Endodermal cell (in vitro differentiated cells): Measurements from ENCODE around the gene DNAJC22. TPM values are rescaled to one million over a fixed set of nuclear protein-coding genes. Genes with fewer than 3 reads are reported as not detected.

Experiments
- DNase-seq: peaks from one replicate; pipeline ENCODE4 v3.0.0-alpha.2; 2017
- H3K27ac ChIP-seq: 2 replicates; pipeline ENCODE4 v1.5.1; 2013; ENCODE audit warnings: mild to moderate bottlenecking, low read depth, low read length, moderate library complexity
- H3K27me3 ChIP-seq: 2 replicates; pipeline ENCODE4 v1.6.1; 2013; ENCODE audit warnings: mild to moderate bottlenecking, low read length, moderate library complexity; ENCODE audit not compliant: insufficient read depth, control insufficient read depth, poor library complexity, severe bottlenecking
- H3K36me3 ChIP-seq: 2 replicates; pipeline ENCODE4 v1.7.0; 2013; ENCODE audit warnings: mild to moderate bottlenecking, low read length, moderate library complexity; ENCODE audit not compliant: control insufficient read depth, insufficient read depth
- H3K4me1 ChIP-seq: one replicate; pipeline ENCODE4 v1.7.0; 2013; ENCODE audit warnings: low read length; ENCODE audit not compliant: control insufficient read depth, insufficient read depth
- H3K4me3 ChIP-seq: 2 replicates; pipeline ENCODE4 v1.5.1; 2013; ENCODE audit warnings: mild to moderate bottlenecking, low read length, moderate library complexity
- H3K9ac ChIP-seq: 2 replicates; pipeline ENCODE4 v1.6.1; 2013; ENCODE audit warnings: mild to moderate bottlenecking, low read length, moderate library complexity; ENCODE audit not compliant: poor library complexity, severe bottlenecking; ENCODE audit errors: extremely low read depth
- H3K9me3 ChIP-seq: 2 replicates; pipeline ENCODE4 v1.6.1; 2013; ENCODE audit warnings: mild to moderate bottlenecking, low read length, moderate library complexity; ENCODE audit not compliant: control insufficient read depth
- H3K27ac Mint-ChIP-seq: 2 replicates; pipeline ENCODE4 v1.8.0; 2020; ENCODE audit warnings: mixed read lengths
- H3K27me3 Mint-ChIP-seq: 2 replicates; pipeline ENCODE4 v1.8.0; 2021; ENCODE audit warnings: mild to moderate bottlenecking, mixed read lengths; ENCODE audit not compliant: insufficient read depth
- H3K36me3 Mint-ChIP-seq: 2 replicates; pipeline ENCODE4 v1.8.0; 2020; ENCODE audit warnings: low read depth, mixed read lengths
- H3K4me1 Mint-ChIP-seq: 2 replicates; pipeline ENCODE4 v1.8.0; 2020; ENCODE audit warnings: mixed read lengths
- H3K4me3 Mint-ChIP-seq: 2 replicates; pipeline ENCODE4 v1.8.0; 2020; ENCODE audit warnings: mild to moderate bottlenecking, moderate library complexity, mixed read lengths
- H3K9me3 Mint-ChIP-seq: 2 replicates; pipeline ENCODE4 v1.8.0; 2020; ENCODE audit warnings: mild to moderate bottlenecking, mixed read lengths
- CTCF ChIP-seq: fragments of 200-600 bp; sonication (generic); conservative IDR thresholded peaks from 2 replicates; pipeline ENCODE4 v1.5.0; 2021; ENCODE audit warnings: antibody characterized with exemption, mild to moderate bottlenecking
- WGBS, 2 experiments: methylation state at CpG; one replicate each; pipeline versions ENCODE4 v1.1.5 to v1.1.7; 2013; ENCODE audit warnings: missing lambda C conversion rate in 2 of 2, mixed read lengths in 1 of 2; ENCODE audit not compliant: insufficient coverage in 1 of 2, insufficient read length in 1 of 2; 5-methylcytosine and 5-hydroxymethylcytosine counted together
- total RNA-seq, 2 donors: library from RNA; stranded (reverse); fragmentation: NEBNext Ultra II Directional in 1 of 2; extraction: Animal tissue kit (Norgen Biotek cat#: 25700) in 1 of 2; gene quantifications; 2 replicates in 1 of 2; 3 replicates in 1 of 2; pipeline ENCODE4 v1.2.1, GENCODE V29; 2021

Gene DNAJC22
- total RNA-seq, 2 donors from 2014 or later = 1.9 to 4.6 TPM

- no peak overlapping the region for H3K4me3 Mint-ChIP-seq
- H3K27me3 Mint-ChIP-seq = peaks cover 16% of the 10 kb centered on the region
- Histone ChIP-seq H3K9ac (no peak overlapping the region), H3K27me3 (no peaks in the 10 kb centered on the region), H3K9me3 (no peaks in the 10 kb centered on the region), H3K27ac (no peak overlapping the region), H3K4me3 (no peak overlapping the region), H3K4me1 (peaks cover 6% of the 10 kb centered on the region), H3K36me3 (peaks cover under 1% of the 10 kb centered on the region)
- no peak for DNase-seq
- 100% methylated on average over 1 of the region's 1 CpG; no CpG with 5 or more reads in 1 of the 2 experiments for WGBS, 2 experiments
- no peak for TF ChIP-seq CTCF
- peaks cover 2% of the 10 kb centered on the region for H3K36me3 Mint-ChIP-seq
- peaks cover 14% of the 10 kb centered on the region for H3K4me1 Mint-ChIP-seq
- H3K27ac Mint-ChIP-seq = no peak overlapping the region
- H3K9me3 Mint-ChIP-seq = no peaks in the 10 kb centered on the region
These were observed 18.3 kb downstream of the DNAJC22 start for GRCh38 chr12:49364989-49365388.

- Histone ChIP-seq H3K27me3 (no peaks in the 10 kb centered on the region), H3K36me3 (peaks cover 6% of the 10 kb centered on the region), H3K4me3 (no peak overlapping the region), H3K4me1 (peaks cover 6% of the 10 kb centered on the region), H3K9ac (no peak overlapping the region), H3K9me3 (no peaks in the 10 kb centered on the region), H3K27ac (no peak overlapping the region)
- Mint-ChIP-seq H3K27ac (no peak overlapping the region), H3K4me1 (peaks cover 15% of the 10 kb centered on the region), H3K4me3 (peak overlapping the region; percentile 81), H3K36me3 (peaks cover 4% of the 10 kb centered on the region), H3K27me3 (peaks cover 16% of the 10 kb centered on the region), H3K9me3 (no peaks in the 10 kb centered on the region)
- WGBS, 2 experiments = 89 to 100% methylated on average over 5 of the region's 5 CpGs
- peak; percentile 19 for DNase-seq
- no peak for TF ChIP-seq CTCF
These were observed 18.9 kb downstream of the DNAJC22 start for GRCh38 chr12:49365542-49365941.

GRCh38 chr12:49366096-49366651, 19.5 kb downstream of the DNAJC22 start:
- TF ChIP-seq CTCF = no peak
- H3K27me3 Mint-ChIP-seq = peaks cover 16% of the 10 kb centered on the region
- H3K36me3 Mint-ChIP-seq = peaks cover 8% of the 10 kb centered on the region
- Histone ChIP-seq H3K36me3 (peaks cover 10% of the 10 kb centered on the region), H3K4me1 (peaks cover 6% of the 10 kb centered on the region), H3K9me3 (no peaks in the 10 kb centered on the region), H3K27me3 (no peaks in the 10 kb centered on the region), H3K4me3 (peak overlapping the region; percentile 93), H3K27ac (peak overlapping the region; percentile 99), H3K9ac (peak overlapping the region; percentile 91)
- DNase-seq = no peak
- 21 to 25% methylated on average over 30 to 38 of the region's 38 CpGs for WGBS, 2 experiments
- H3K27ac Mint-ChIP-seq = peak overlapping the region; percentile 98
- peaks cover 15% of the 10 kb centered on the region for H3K4me1 Mint-ChIP-seq
- H3K4me3 Mint-ChIP-seq = peak overlapping the region; percentile 81
- no peaks in the 10 kb centered on the region for H3K9me3 Mint-ChIP-seq
